Left ventricle myocardium inferior (tissue), 1 donor: ENCODE data around the gene NPR2. TPM values are rescaled to one million over a fixed set of nuclear protein-coding genes. Genes with fewer than 3 reads are reported as not detected.
A peak's percentile ranks its signal among the peaks of the same experiment; 100 is the strongest.

Source experiments
- DNase-seq: peaks from one replicate; pipeline ENCODE4 v3.0.0-alpha.2; 2020
- H3K27ac ChIP-seq: fragments of 200-600 bp; replicated peaks from 2 replicates; pipeline ENCODE4 v1.8.0; 2021
- H3K27me3 ChIP-seq: fragments of 200-600 bp; 2 replicates; pipeline ENCODE4 v1.8.0; 2021; ENCODE audit warnings: low read depth
- H3K36me3 ChIP-seq: fragments of 200-600 bp; 2 replicates; pipeline ENCODE4 v1.8.0; 2021
- H3K4me1 ChIP-seq: fragments of 200-600 bp; 2 replicates; pipeline ENCODE4 v1.8.0; 2021
- H3K4me3 ChIP-seq: fragments of 200-600 bp; 2 replicates; pipeline ENCODE4 v1.8.0; 2021; ENCODE audit warnings: mild to moderate bottlenecking, moderate library complexity
- H3K9me3 ChIP-seq: fragments of 200-600 bp; replicated peaks from 2 replicates; pipeline ENCODE4 v1.8.0; 2021
- CTCF ChIP-seq: fragments of 200-600 bp; IDR thresholded peaks from 2 replicates; pipeline ENCODE4 v1.8.0; 2021; ENCODE audit warnings: antibody characterized with exemption, mild to moderate bottlenecking, borderline replicate concordance
- intact Hi-C: fragments of 100-400 bp; cut with micrococcal nuclease; formaldehyde crosslinking; loops from one replicate; pipeline ENCODE4 v1.11.0; 2022
- long read RNA-seq: library from polyadenylated mRNA; unstranded; transcript quantifications from one replicate; pipeline ENCODE4 v2.0.0, GENCODE V29; 2021
- total RNA-seq: library from RNA; stranded (reverse); fragmentation: NEBNext Ultra II Directional; extraction: Animal tissue kit (Norgen Biotek cat#: 25700); gene quantifications from one replicate; pipeline ENCODE4 v1.2.1, GENCODE V29; 2021
- donor health status: DM: no; HTN: yes; CAD: no; lungs with severe emphysema.

NPR2 gene
- 24.2 TPM for total RNA-seq
- long read RNA-seq, transcript NPR2-201 (22 exons, 3,686 nt) = major isoform, 10 of 17 reads
- long read RNA-seq, partial matches to known transcripts = 2 of 17 reads
- long read RNA-seq, other reads (novel, unspliced or antisense) = 5 of 17 reads

DNA sequence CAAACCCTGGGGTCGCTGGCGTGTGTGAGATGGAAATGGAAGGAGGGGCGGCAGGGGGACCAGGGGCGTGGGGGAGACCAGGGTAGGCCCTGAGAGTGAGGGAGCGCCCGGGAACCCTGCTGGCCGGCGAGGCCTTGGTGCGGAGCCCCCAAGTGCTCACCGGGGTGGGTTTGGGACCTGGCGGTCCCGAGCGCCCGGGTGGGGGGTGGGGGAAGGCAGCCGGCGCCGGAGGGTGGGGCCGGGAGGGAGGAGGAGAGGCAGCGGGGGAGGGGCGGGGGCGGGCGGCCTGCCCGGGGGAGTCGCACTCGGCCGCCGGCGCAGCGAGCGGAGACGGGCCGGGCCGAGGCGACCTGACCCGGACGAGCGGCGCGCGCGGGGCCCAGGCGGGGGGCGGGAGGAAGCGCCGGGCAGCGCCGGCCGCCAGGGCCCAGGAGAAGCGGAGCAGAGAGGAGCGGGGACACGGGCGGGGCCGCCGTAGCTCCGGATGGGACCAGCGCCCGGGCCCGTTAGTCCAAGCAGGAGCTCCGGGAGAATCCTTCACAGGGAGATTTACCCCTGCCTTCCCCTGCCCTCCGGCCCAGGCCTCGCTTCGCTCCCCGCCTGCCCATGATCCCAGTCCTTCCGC lies at the start of gene NPR2:
NPR2 (plus strand) TSS at position 295 of the 625 bp plus-strand sequence. CDS start 818 bp downstream, outside the sequence.
- H3K27ac ChIP-seq = peak within 1 kb of the TSS; percentile 91
- H3K27me3 ChIP-seq = no peaks in the 10 kb centered on the region
- peaks cover 56% of the 10 kb centered on the region for H3K4me1 ChIP-seq
- intact Hi-C loops = no loop called here
- H3K9me3 ChIP-seq = no peaks in the 10 kb centered on the region
- no peaks in the 10 kb centered on the region for H3K36me3 ChIP-seq
- peak; percentile 55 for DNase-seq
- peak within 1 kb of the TSS; percentile 78 for H3K4me3 ChIP-seq
- no peak for TF ChIP-seq CTCF

DNA sequence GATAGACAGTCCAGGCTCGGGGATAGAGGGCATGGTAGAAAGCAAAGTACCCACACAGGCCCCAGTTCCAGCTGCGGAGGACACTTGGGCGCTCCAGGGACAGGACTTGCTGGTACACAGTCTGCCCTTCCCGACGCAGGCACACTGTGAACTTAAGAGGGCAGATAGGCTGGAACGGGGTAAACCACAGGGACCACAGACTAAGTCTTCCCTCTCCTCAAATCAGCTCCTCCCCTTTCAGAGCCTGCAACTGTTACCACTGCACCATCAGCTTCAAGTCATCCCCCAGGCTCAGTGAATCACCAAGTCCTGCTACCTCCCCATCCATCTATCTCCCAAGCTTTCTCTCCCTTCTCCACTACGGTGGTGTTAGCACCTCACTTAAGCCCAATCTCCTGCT lies 49.7 kb upstream of the NPR2 start:
- intact Hi-C loops = no loop called here
- Histone ChIP-seq H3K36me3 (peaks cover 89% of the 10 kb centered on the region), H3K27me3 (no peaks in the 10 kb centered on the region), H3K4me1 (peaks cover 49% of the 10 kb centered on the region), H3K9me3 (no peaks in the 10 kb centered on the region), H3K4me3 (no peak overlapping the region), H3K27ac (no peak overlapping the region)
- TF ChIP-seq CTCF = no peak
- no peak for DNase-seq

DNA sequence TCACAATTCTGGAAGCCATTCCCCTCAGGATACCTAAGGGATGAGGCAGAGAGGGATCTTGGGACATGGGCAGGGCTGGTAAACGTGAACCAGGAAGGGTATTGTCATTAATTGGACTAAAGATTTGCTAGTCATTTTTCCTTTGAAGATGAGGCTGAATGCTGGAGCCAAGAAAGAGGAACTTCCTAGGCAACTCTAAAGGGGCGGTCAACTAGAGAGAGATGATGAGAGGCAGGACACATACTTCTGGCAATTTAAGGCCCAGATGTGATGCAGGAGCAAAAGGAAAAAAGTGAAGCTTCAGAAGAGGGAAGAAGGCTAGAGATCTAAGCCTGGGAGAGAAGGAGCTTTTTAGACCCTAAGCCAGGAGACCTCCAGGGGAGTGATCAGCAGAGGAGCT lies 47.9 kb upstream of the NPR2 start:
- intact Hi-C loops = no loop called here
- no peak for TF ChIP-seq CTCF
- Histone ChIP-seq H3K36me3 (peaks cover 72% of the 10 kb centered on the region), H3K9me3 (no peaks in the 10 kb centered on the region), H3K27ac (no peak overlapping the region), H3K4me3 (no peak overlapping the region), H3K4me1 (peaks cover 62% of the 10 kb centered on the region), H3K27me3 (no peaks in the 10 kb centered on the region)
- DNase-seq = no peak

GRCh38 chr9:35743880-35744518 lies 47.4 kb upstream of the NPR2 start:
- no peak for DNase-seq
- Histone ChIP-seq H3K9me3 (no peaks in the 10 kb centered on the region), H3K36me3 (peaks cover 66% of the 10 kb centered on the region), H3K27ac (peak overlapping the region; percentile 43), H3K27me3 (no peaks in the 10 kb centered on the region), H3K4me3 (no peak overlapping the region), H3K4me1 (peaks cover 65% of the 10 kb centered on the region)
- intact Hi-C loops = no loop called here
- no peak for TF ChIP-seq CTCF

DNA sequence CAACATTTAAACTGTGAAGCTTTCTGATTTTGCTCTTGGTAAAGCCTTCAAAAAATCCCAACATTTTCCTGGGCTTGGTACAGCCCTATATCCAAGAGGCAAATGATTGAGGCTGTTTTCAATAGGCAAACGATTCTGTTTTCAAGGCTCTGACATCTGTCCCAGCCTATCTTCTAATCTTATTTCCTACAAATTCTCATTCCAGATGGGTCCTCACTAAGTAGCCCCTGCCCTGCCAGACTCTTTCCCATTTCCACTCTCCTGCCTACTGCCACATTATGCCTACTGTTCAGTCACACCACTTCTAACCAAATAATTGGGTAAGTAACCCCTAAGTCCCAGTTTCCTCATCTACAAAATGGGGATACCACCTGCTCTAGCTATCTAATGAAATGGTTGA lies 45.8 kb upstream of the NPR2 start:
- Histone ChIP-seq H3K36me3 (peaks cover 53% of the 10 kb centered on the region), H3K9me3 (no peaks in the 10 kb centered on the region), H3K4me1 (peaks cover 80% of the 10 kb centered on the region), H3K27me3 (no peaks in the 10 kb centered on the region), H3K27ac (peak overlapping the region; percentile 34), H3K4me3 (peak overlapping the region; percentile 80)
- no peak for DNase-seq
- TF ChIP-seq CTCF = no peak
- intact Hi-C loops = no loop called here
